ENCODE results near the gene PPM1K. TPM values are rescaled to one million over a fixed set of nuclear protein-coding genes. Genes with fewer than 3 reads are reported as not detected.

PPM1K gene
- total and polyA plus RNA-seq, 2 donors (not counting 3 experiments of a cell fraction or from before 2014, with no cell fraction given), result 4.0 to 8.6 TPM

GRCh38 chr4:88246600-88246999, 37.8 kb downstream of the PPM1K start:
- Histone ChIP-seq H3K27ac (ENCODE audit: insufficient read depth, low read depth, low read length) (no peak overlapping the region), H4K20me1 (replicated peaks; ENCODE audit: control insufficient read depth, extremely low read depth, insufficient read depth, low read length) (no peaks in the 10 kb centered on the region), H3K36me3 (ENCODE audit: control insufficient read depth in 2 of 2, extremely low read depth in 1 of 2, insufficient read depth in 2 of 2, low read length in 2 of 2) (no peaks in the 10 kb centered on the region), H3K27me3 (ENCODE audit: control insufficient read depth in 2 of 2, insufficient read depth in 2 of 2, low read length in 2 of 2) (no peaks in the 10 kb centered on the region), H3K9me3 (replicated peaks; ENCODE audit: control insufficient read depth, insufficient read depth, low read length) (no peaks in the 10 kb centered on the region), H3K9me1 (replicated peaks; ENCODE audit: control insufficient read depth, extremely low read depth, insufficient read depth, low read length) (no peaks in the 10 kb centered on the region), H3K4me3 (replicated peaks in 1 of 3; ENCODE audit: insufficient read depth in 1 of 3, low read depth in 1 of 3, low read length in 3 of 3) (no peak overlapping the region), H3K4me2 (ENCODE audit: insufficient read depth, low read length) (no peak overlapping the region), H3K4me1 (ENCODE audit: control insufficient read depth, extremely low read depth, insufficient read depth, low read length) (no peaks in the 10 kb centered on the region), H3K9ac (replicated peaks; ENCODE audit: extremely low read depth, insufficient read depth, low read length) (no peak overlapping the region), H2AFZ (ENCODE audit: low read depth, low read length) (no peak overlapping the region), H3K79me2 (ENCODE audit: control insufficient read depth, insufficient read depth, low read length) (no peaks in the 10 kb centered on the region)
- no TSS peak for BruUV-seq (replicated peaks)
- no peak for FAIRE-seq
- TF ChIP-seq JUN (IDR thresholded peaks at IDR 0.05; ENCODE audit: borderline replicate concordance, insufficient read depth, insufficient read length, low read depth) (no peak), GATA2 (IDR thresholded peaks at IDR 0.05; ENCODE audit: insufficient read depth, insufficient read length, low read depth, low read length) (no peak), CTCF (IDR thresholded peaks at IDR 0.05; ENCODE audit: extremely low read depth in 1 of 2, insufficient read depth in 1 of 2, low read depth in 1 of 2, low read length in 2 of 2) (no peak), MAX (IDR thresholded peaks at IDR 0.05; ENCODE audit: insufficient read depth, insufficient read length) (no peak), EZH2 (IDR thresholded peaks at IDR 0.05; ENCODE audit: borderline replicate concordance, low read depth, low read length, severe bottlenecking) (no peak)
- no peak for DNase-seq (ENCODE audit: low read depth, low spot score)
- ChIA-PET POLR2A (no interaction called here), CTCF (interaction anchor here (2.0 kb wide), 1 partner anchor 28 kb away, joined by 7 read pairs; no protein-coding TSS in a partner anchor)
- dilution Hi-C loops (cut with MboI; ENCODE audit: extremely low pct_ligation_motif_present, low sequenced_read_pairs) (no loop called here), intact Hi-C loops (cut with micrococcal nuclease) (no loop called here)
